Measurements from ENCODE around the gene C1orf226. TPM values are rescaled to one million over a fixed set of nuclear protein-coding genes. Genes with fewer than 3 reads are reported as not detected.

The C1orf226 gene
- total and polyA plus RNA-seq, 2 of the 4 experiments (the other 2 are of a cell fraction) = under 0.01 to 0.10 TPM

DNA sequence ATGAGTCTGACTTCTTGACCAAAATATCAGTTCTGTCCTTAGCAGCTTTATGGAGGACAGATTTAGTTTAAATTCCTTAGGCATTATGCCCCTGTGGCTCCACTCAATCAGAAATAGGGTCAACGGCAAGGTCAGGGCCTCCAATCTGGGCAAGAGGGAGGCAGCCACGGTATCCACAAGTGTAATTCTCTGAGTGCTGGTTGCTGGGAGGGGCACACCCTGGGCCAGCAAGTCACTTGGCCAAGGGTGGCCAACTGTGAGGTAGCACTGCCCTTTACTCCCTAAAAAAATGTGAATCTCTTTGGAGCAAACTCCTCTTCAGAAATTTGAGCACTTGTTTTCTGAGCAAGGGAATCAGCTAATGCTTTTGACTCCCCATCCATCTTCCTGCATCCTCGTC lies 17.7 kb upstream of the C1orf226 start:
- Histone ChIP-seq H2AFZ (replicated peaks; ENCODE audit: low read length, poor library complexity) (no peak overlapping the region), H2BK15ac (ENCODE audit: low read depth, low read length) (no peak overlapping the region), H2BK5ac (ENCODE audit: low read depth, low read length, poor library complexity, severe bottlenecking) (no peak overlapping the region), H3K4me3 (ENCODE audit: insufficient read depth, low read depth, low read length) (no peak overlapping the region), H3K4me2 (ENCODE audit: low read depth, low read length) (no peak overlapping the region), H4K8ac (ENCODE audit: low read depth in 2 of 2, low read length in 2 of 2) (no peak overlapping the region), H3K9ac (ENCODE audit: low read depth, low read length) (no peak overlapping the region), H3K79me1 (ENCODE audit: low read depth in 1 of 2, low read length in 2 of 2) (no peaks in the 10 kb centered on the region), H3K27me3 (ENCODE audit: control insufficient read depth, insufficient read depth, low read length) (peaks cover 13% of the 10 kb centered on the region), H4K91ac (ENCODE audit: insufficient read depth, low read depth, low read length) (no peak overlapping the region), H3K18ac (ENCODE audit: low read depth, low read length) (no peak overlapping the region), H2AK5ac (ENCODE audit: low read depth, low read length) (no peak overlapping the region), H4K5ac (ENCODE audit: low read depth, low read length) (no peak overlapping the region), H4K20me1 (ENCODE audit: insufficient read depth, low read length) (no peaks in the 10 kb centered on the region), H2AK9ac (replicated peaks; ENCODE audit: low read depth, low read length, poor library complexity) (no peak overlapping the region), H3K36me3 (ENCODE audit: control insufficient read depth, insufficient read depth, low read length) (no peaks in the 10 kb centered on the region), H3K9me3 (ENCODE audit: control insufficient read depth, insufficient read depth, low read length) (no peaks in the 10 kb centered on the region), H2BK20ac (ENCODE audit: low read depth, low read length) (no peak overlapping the region), H3K14ac (replicated peaks; ENCODE audit: low read depth, low read length) (no peak overlapping the region), H3K23ac (ENCODE audit: low read depth, low read length) (no peak overlapping the region), H3K9me1 (ENCODE audit: insufficient read depth, low read length) (no peaks in the 10 kb centered on the region; the same call in 1 of the 2 replicates), H3K56ac (ENCODE audit: extremely low read depth, insufficient read depth, low read length) (no peak overlapping the region), H3K4ac (ENCODE audit: low read depth, low read length) (no peak overlapping the region), H3K4me1 (ENCODE audit: control insufficient read depth, insufficient read depth, low read length) (no peaks in the 10 kb centered on the region), H2BK120ac (ENCODE audit: low read depth, low read length) (no peak overlapping the region), H3K27ac (ENCODE audit: insufficient read depth, low read length) (no peak overlapping the region)
- 59% methylated on average over 3 of the region's 3 CpGs; no CpG with 5 or more reads in 1 of the 2 experiments for WGBS, 2 experiments (ENCODE audit: extremely low coverage in 2 of 2, insufficient read length in 1 of 2)
- POLR2A ChIA-PET (ENCODE audit: unreplicated experiment) = no interaction called here
- TF ChIP-seq MAFK (IDR thresholded peaks at IDR 0.05; ENCODE audit: low read depth, low read length) (no peak), POLR2A (IDR thresholded peaks at IDR 0.05; ENCODE audit: low read depth, low read length) (no peak), CEBPB (IDR thresholded peaks at IDR 0.05; ENCODE audit: low read depth, low read length) (no peak), FOS (IDR thresholded peaks at IDR 0.05; ENCODE audit: low read depth, low read length) (no peak), RFX5 (IDR thresholded peaks at IDR 0.05; ENCODE audit: low read depth, low read length) (no peak), MAZ (IDR thresholded peaks at IDR 0.05; ENCODE audit: borderline replicate concordance, low read depth, low read length) (no peak), RAD21 (IDR thresholded peaks at IDR 0.05; ENCODE audit: low read length) (no peak), BHLHE40 (IDR thresholded peaks at IDR 0.05; ENCODE audit: low read depth, low read length) (no peak), CHD1 (IDR thresholded peaks at IDR 0.05; ENCODE audit: low read depth, low read length) (no peak), NFE2L2 (IDR thresholded peaks at IDR 0.05; ENCODE audit: low read depth, low read length) (no peak), MXI1 (IDR thresholded peaks at IDR 0.05; ENCODE audit: borderline replicate concordance, low read depth, low read length) (no peak)
- TF ChIP-seq, protein P1, sequence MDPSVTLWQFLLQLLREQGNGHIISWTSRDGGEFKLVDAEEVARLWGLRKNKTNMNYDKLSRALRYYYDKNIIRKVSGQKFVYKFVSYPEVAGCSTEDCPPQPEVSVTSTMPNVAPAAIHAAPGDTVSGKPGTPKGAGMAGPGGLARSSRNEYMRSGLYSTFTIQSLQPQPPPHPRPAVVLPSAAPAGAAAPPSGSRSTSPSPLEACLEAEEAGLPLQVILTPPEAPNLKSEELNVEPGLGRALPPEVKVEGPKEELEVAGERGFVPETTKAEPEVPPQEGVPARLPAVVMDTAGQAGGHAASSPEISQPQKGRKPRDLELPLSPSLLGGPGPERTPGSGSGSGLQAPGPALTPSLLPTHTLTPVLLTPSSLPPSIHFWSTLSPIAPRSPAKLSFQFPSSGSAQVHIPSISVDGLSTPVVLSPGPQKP (IDR thresholded peaks at IDR 0.05; ENCODE audit: borderline replicate concordance, low read depth, low read length) = no peak
- TF ChIP-seq, protein P2, sequence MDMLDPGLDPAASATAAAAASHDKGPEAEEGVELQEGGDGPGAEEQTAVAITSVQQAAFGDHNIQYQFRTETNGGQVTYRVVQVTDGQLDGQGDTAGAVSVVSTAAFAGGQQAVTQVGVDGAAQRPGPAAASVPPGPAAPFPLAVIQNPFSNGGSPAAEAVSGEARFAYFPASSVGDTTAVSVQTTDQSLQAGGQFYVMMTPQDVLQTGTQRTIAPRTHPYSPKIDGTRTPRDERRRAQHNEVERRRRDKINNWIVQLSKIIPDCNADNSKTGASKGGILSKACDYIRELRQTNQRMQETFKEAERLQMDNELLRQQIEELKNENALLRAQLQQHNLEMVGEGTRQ (IDR thresholded peaks at IDR 0.05; ENCODE audit: low read depth, low read length) = no peak
- CTCF ChIA-PET = interaction anchor here (0.6 kb wide), 1 partner anchor 19 kb away, joined by 6 read pairs; no protein-coding TSS in a partner anchor
- in situ Hi-C loops (cut with MboI; ENCODE audit: low sequenced_read_pairs) (no loop called here), dilution Hi-C loops (cut with HindIII; ENCODE audit: low sequenced_read_pairs, unreplicated experiment) (no loop called here), intact Hi-C loops (cut with micrococcal nuclease) (no loop called here)
- BruUV-seq (replicated peaks) = no TSS peak
- ATAC-seq (ENCODE audit: low read depth) (no peak), DNase-seq (no peak)

Data from IMR-90 (cell line).